Breast epithelium (tissue), 3 donors: ENCODE data around the gene SFXN3.

Source experiments
- CTCF ChIP-seq, 3 donors: fragments of 450-650 bp; IDR thresholded peaks; one replicate each; pipeline ENCODE4 v1.5.1; 2016 to 2017; ENCODE audit warnings: antibody characterized with exemption in 3 of 3, mild to moderate bottlenecking in 3 of 3, moderate library complexity in 3 of 3
- POLR2A ChIP-seq: fragments of 450-650 bp; IDR thresholded peaks from one replicate; pipeline ENCODE4 v1.6.1; 2016; ENCODE audit warnings: antibody characterized with exemption, mild to moderate bottlenecking, moderate library complexity
- POLR2AphosphoS5 ChIP-seq, 3 donors: sonication (generic); formaldehyde crosslinking; IDR thresholded peaks; one replicate each; pipeline ENCODE4 v1.6.1; 2017; ENCODE audit warnings: antibody characterized with exemption in 3 of 3

GRCh38 chr10:101018600-101019439, 12.2 kb upstream of the SFXN3 start:
- TF ChIP-seq CTCF (IDR thresholded peaks at IDR 0.05) (peak in 2 of 3 donors; percentile 47 to 59), POLR2A (no peak), POLR2AphosphoS5 (IDR thresholded peaks at IDR 0.05) (no peak)
